Muscle of back (tissue), 10 donors: ENCODE measurements around the gene ASIC4. TPM values are rescaled to one million over a fixed set of nuclear protein-coding genes. Genes with fewer than 3 reads are reported as not detected.

ENCODE experiments used
- polyA plus RNA-seq, 10 donors: library from polyadenylated mRNA; unstranded; fragments of 120-200 nt; gene quantifications; one replicate each; pipeline ENCODE4 v1.2.1, GENCODE V29; 2013; ENCODE audit not compliant: insufficient read length in 10 of 10

ASIC4 gene
- polyA plus RNA-seq, 10 donors = 0.15 to 0.70 (median 0.34) TPM

Other genes with a start within 250 kb of the ASIC4 start
- 10 to 100 TPM; 69.9 to 89.8 (median 78.6) TPM for gene DNAJB2, start 235.1 kb upstream of the ASIC4 start, polyA plus RNA-seq
- gene PTPRN, start 205.1 kb upstream of the ASIC4 start, polyA plus RNA-seq = under 1 TPM in 6 of 10 donors, not detected in 4; 0.15 to 0.75 (median 0.49) TPM
- not detected for gene RESP18, start 181.7 kb upstream of the ASIC4 start, polyA plus RNA-seq
- gene DNPEP, start 126.6 kb upstream of the ASIC4 start, polyA plus RNA-seq = 10 to 100 TPM; 26.4 to 45.4 (median 36.6) TPM
- 1,000 to 10,000 TPM; 1,880 to 4,907 (median 4,107) TPM for gene DES, start 96.1 kb upstream of the ASIC4 start, polyA plus RNA-seq
- gene SPEG, start 79.6 kb upstream of the ASIC4 start, polyA plus RNA-seq = 100 to 1,000 TPM in 9 of 10 donors, 10 to 100 TPM in 1; 63.9 to 179 (median 138) TPM
- gene GMPPA, start 15.6 kb upstream of the ASIC4 start, polyA plus RNA-seq = 10 to 100 TPM; 21.7 to 29.9 (median 24.9) TPM
- gene CHPF, start 29.3 kb downstream of the ASIC4 start, polyA plus RNA-seq = 10 to 100 TPM; 34.4 to 75.8 (median 44.8) TPM
- 1 to 10 TPM; 1.6 to 3.1 (median 2.3) TPM for gene TMEM198, start 29.5 kb downstream of the ASIC4 start, polyA plus RNA-seq
- 100 to 1,000 TPM in 9 of 10 donors, 10 to 100 TPM in 1; 94.0 to 139 (median 117) TPM for gene OBSL1, start 57.1 kb downstream of the ASIC4 start, polyA plus RNA-seq
- gene INHA, start 57.8 kb downstream of the ASIC4 start, polyA plus RNA-seq = 1 to 10 TPM in 2 of 10 donors, under 1 TPM in 8; 0.16 to 1.5 (median 0.57) TPM
- 10 to 100 TPM in 9 of 10 donors, 1 to 10 TPM in 1; 9.4 to 26.5 (median 14.4) TPM for gene STK11IP, start 83.4 kb downstream of the ASIC4 start, polyA plus RNA-seq
- 10 to 100 TPM in 2 of 10 donors, 1 to 10 TPM in 8; 5.6 to 11.7 (median 7.3) TPM for gene SLC4A3, start 113.1 kb downstream of the ASIC4 start, polyA plus RNA-seq